Body of pancreas (tissue), 4 donors: ENCODE measurements around the gene KCNJ4. TPM values are rescaled to one million over a fixed set of nuclear protein-coding genes. Genes with fewer than 3 reads are reported as not detected.

ENCODE experiments used
- ATAC-seq: fragments of 150-250 bp; one replicate; pipeline ENCODE4 v1.9.1; 2016
- DNase-seq, 4 donors: peaks; one replicate each; pipeline ENCODE4 v3.0.0-alpha.2; 2019
- H3K27ac ChIP-seq, 4 donors: fragments of 200-600 bp; sonication (generic); 1 replicate in 3 of 4; 2 replicates in 1 of 4; pipeline versions ENCODE4 v1.5.1 to v1.6.1; 2016 to 2019; ENCODE audit warnings: mild to moderate bottlenecking in 1 of 4, mixed read lengths in 1 of 4, moderate library complexity in 1 of 4
- H3K27me3 ChIP-seq, 2 donors: fragments of 200-600 bp; sonication (generic); one replicate each; pipeline ENCODE4 v1.6.0; 2016; ENCODE audit warnings: mild to moderate bottlenecking in 1 of 2
- H3K36me3 ChIP-seq, 2 donors: fragments of 200-600 bp; sonication (generic); replicated peaks in 1 of 2; 2 replicates each; pipeline ENCODE4 v1.5.1; 2016; ENCODE audit warnings: low read depth in 2 of 2; ENCODE audit not compliant: insufficient read depth in 1 of 2
- H3K4me1 ChIP-seq: fragments of 200-600 bp; sonication (generic); one replicate; pipeline ENCODE4 v1.6.0; 2016
- H3K4me3 ChIP-seq, 2 donors: fragments of 200-600 bp; sonication (generic); 1 replicate in 1 of 2; 2 replicates in 1 of 2; pipeline ENCODE4 v1.5.1; 2016 to 2019
- H3K9me3 ChIP-seq, 3 donors: fragments of 200-600 bp; sonication (generic); 1 replicate in 2 of 3; 2 replicates in 1 of 3; pipeline ENCODE4 v1.5.1; 2016
- POLR2A ChIP-seq, 3 donors: fragments of 450-650 bp; IDR thresholded peaks; one replicate each; pipeline ENCODE4 v1.6.1; 2016; ENCODE audit warnings: antibody characterized with exemption in 3 of 3, mild to moderate bottlenecking in 2 of 3
- WGBS, 2 donors: methylation state at CpG; one replicate each; pipeline ENCODE4 v1.1.5; 2017; 5-methylcytosine and 5-hydroxymethylcytosine counted together
- intact Hi-C: fragments of 100-400 bp; cut with DNase I; formaldehyde crosslinking; loops from one replicate; pipeline ENCODE4 v1.15.1; 2023
- total RNA-seq, 2 donors: library from RNA; depleted of rRNA; stranded (reverse); fragments of >200 nt; gene quantifications; one replicate each; pipeline ENCODE4 v1.1.0, GENCODE V29; 2016
- TF ChIP-seq, protein P1 (sequence below), 7 experiments: fragments of 450-650 bp in 4 of 7; fragments of 200-600 bp in 3 of 7; sonication (generic) in 3 of 7; IDR thresholded peaks; one replicate each; pipeline ENCODE4 v1.5.1; 2016 to 2019; ENCODE audit warnings: antibody characterized with exemption in 7 of 7

Gene KCNJ4
- total RNA-seq, 2 donors from 2014 or later, result not detected

DNA sequence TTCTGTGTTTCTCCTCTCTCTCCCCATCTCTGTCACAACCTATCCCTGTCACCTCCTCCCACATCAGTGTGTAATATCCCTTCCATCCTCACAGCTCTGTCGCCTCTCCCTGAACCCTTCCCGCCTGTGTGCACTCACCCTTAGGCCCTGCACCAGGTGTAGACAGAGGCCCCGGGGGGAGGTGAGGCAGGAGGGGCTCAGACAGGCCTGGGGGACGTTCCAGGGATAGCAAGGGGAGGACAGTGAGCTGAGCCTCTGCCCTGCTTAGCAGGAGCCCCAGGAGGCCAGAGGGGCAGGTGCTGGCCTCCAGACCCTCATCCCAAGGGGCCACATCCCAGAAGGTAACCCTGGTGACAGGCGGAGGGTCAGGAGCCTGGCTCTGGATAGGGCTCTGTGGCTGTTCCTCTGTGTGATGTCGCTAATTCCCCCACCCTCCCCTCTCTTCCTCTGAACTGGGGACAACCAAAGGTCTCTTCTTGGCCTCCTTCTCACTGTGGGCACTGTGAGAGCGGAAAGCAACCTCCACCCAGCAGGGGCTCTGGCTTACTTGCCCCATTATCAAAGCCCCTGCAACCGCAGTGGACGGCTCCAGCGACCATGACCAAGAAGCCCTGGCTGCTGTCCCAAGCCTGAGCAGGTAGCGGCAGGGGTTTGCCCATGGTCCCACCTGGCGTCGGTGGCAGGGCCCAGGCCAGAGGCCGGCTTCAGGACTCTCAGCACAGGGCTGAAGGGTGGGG lies 35.7 kb downstream of the KCNJ4 start:
- H3K4me3 ChIP-seq, result no peak overlapping the region
- TF ChIP-seq POLR2A (IDR thresholded peaks at IDR 0.05), result no peak
- TF ChIP-seq, protein P1, sequence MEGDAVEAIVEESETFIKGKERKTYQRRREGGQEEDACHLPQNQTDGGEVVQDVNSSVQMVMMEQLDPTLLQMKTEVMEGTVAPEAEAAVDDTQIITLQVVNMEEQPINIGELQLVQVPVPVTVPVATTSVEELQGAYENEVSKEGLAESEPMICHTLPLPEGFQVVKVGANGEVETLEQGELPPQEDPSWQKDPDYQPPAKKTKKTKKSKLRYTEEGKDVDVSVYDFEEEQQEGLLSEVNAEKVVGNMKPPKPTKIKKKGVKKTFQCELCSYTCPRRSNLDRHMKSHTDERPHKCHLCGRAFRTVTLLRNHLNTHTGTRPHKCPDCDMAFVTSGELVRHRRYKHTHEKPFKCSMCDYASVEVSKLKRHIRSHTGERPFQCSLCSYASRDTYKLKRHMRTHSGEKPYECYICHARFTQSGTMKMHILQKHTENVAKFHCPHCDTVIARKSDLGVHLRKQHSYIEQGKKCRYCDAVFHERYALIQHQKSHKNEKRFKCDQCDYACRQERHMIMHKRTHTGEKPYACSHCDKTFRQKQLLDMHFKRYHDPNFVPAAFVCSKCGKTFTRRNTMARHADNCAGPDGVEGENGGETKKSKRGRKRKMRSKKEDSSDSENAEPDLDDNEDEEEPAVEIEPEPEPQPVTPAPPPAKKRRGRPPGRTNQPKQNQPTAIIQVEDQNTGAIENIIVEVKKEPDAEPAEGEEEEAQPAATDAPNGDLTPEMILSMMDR (IDR thresholded peaks at IDR 0.05), result no peak
- no peaks in the 10 kb centered on the region for H3K9me3 ChIP-seq
- intact Hi-C loops, result no loop called here
- no peaks in the 10 kb centered on the region for H3K36me3 ChIP-seq
- H3K4me1 ChIP-seq, result no peaks in the 10 kb centered on the region
- DNase-seq (no peak), ATAC-seq (no peak)
- H3K27ac ChIP-seq, result no peak overlapping the region
- WGBS, 2 donors, result 74 to 87% methylated on average over 7 to 14 of the region's 14 CpGs
- no peaks in the 10 kb centered on the region for H3K27me3 ChIP-seq

DNA sequence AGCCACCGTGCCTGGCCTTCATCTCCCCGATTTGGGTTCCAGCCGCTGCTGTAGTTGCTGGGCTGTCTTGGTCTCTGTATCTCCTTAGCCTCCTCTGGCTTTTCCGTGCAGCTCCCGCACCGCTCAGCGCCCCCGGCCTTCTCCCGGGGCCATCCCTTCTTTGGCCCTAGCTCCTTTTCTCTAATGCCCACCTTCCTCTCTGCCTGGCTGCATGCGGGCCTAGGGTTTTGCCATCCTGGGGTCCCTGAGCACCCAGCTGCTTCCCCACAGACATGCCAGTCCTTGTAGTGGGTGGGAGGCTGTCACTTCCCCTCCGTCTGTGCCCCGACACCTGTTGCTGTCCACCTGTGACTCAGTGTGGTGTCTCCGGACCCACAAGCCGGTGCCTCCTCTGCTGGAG lies 36.4 kb downstream of the KCNJ4 start:
- no peaks in the 10 kb centered on the region for H3K36me3 ChIP-seq
- TF ChIP-seq, protein P1 (IDR thresholded peaks at IDR 0.05), result no peak
- no peak for TF ChIP-seq POLR2A (IDR thresholded peaks at IDR 0.05)
- H3K9me3 ChIP-seq, result no peaks in the 10 kb centered on the region
- WGBS, 2 donors, result 90 to 93% methylated on average over 12 to 14 of the region's 14 CpGs
- DNase-seq (no peak), ATAC-seq (no peak)
- no peak overlapping the region for H3K27ac ChIP-seq
- no peaks in the 10 kb centered on the region for H3K27me3 ChIP-seq
- H3K4me3 ChIP-seq, result no peak overlapping the region
- intact Hi-C loops, result no loop called here
- H3K4me1 ChIP-seq, result no peaks in the 10 kb centered on the region

DNA sequence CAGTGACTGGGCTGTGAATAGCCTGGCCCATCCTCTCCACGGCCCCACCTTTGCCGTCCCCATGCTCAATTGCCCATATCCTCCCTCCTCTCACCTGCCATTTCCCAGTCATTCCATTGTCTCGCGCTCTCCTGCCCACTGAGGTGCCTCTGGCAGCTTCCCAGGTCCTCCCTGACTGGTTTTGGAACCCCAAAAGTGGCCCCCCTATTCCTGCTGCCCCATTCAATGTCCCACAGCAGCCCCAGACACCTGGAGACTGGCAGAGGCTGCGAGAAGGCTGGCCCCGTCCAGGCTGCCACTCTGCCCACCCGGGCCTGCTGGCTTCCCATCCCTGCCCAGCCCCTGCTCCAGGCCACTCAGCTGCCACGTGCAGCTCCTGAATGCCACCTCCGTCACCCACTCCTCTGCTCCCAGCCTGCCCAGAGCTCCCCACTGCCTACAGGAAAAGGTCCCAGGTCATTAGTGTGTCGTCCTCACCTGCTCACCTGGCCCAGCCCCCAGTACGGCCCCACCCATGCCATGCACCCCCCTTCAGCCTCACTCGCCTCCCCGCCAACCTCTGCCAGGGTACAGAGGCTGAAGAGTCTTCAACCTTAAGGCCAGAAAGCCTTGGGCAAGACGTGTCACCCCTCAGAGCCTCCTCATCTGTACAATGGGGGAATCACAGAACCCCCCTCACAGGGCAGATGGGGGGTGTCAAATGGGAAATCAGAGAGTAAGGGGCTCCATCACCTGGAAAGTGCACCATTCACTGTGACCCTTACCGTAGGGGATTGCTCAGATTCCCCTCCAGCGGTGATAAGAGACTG lies 37.5 kb downstream of the KCNJ4 start:
- DNase-seq, result peak in 1 of 4 donors; percentile 7
- 81 to 83% methylated on average over 15 to 16 of the region's 16 CpGs for WGBS, 2 donors
- H3K9me3 ChIP-seq, result no peaks in the 10 kb centered on the region
- H3K27me3 ChIP-seq, result no peaks in the 10 kb centered on the region
- no peak overlapping the region for H3K27ac ChIP-seq
- no peak for TF ChIP-seq POLR2A (IDR thresholded peaks at IDR 0.05)
- TF ChIP-seq, protein P1 (IDR thresholded peaks at IDR 0.05), result no peak
- no peak for ATAC-seq
- peaks cover 8% of the 10 kb centered on the region for H3K4me1 ChIP-seq
- intact Hi-C loops, result no loop called here
- no peak overlapping the region for H3K4me3 ChIP-seq
- no peaks in the 10 kb centered on the region for H3K36me3 ChIP-seq

GRCh38 chr22:38416621-38417251 lies 38.3 kb downstream of the KCNJ4 start:
- Histone ChIP-seq H3K4me1 (peaks cover 11% of the 10 kb centered on the region), H3K27ac (no peak overlapping the region), H3K27me3 (no peaks in the 10 kb centered on the region), H3K9me3 (no peaks in the 10 kb centered on the region), H3K36me3 (no peaks in the 10 kb centered on the region), H3K4me3 (no peak overlapping the region)
- DNase-seq, result no peak
- intact Hi-C loops, result no loop called here
- WGBS, 2 donors, result 88 to 92% methylated on average over 3 to 17 of the region's 18 CpGs
- TF ChIP-seq POLR2A (IDR thresholded peaks at IDR 0.05), result no peak
- TF ChIP-seq, protein P1 (IDR thresholded peaks at IDR 0.05), result no peak
- no peak for ATAC-seq
